HG02852 (cell line): ENCODE results near the gene IMMP2L.

Experiments
- ATAC-seq: cut with Tn5 transposase; IDR thresholded peaks from one replicate; pipeline ENCODE4 v1.9.1; 2021; ENCODE audit warnings: mild to moderate bottlenecking, moderate library complexity; ENCODE audit not compliant: unreplicated experiment

IMMP2L gene

GRCh38 chr7:110842796-110843195, 719.5 kb downstream of the IMMP2L start:
- no peak for ATAC-seq

- no peak for ATAC-seq
Measured at GRCh38 chr7:110841840-110842545, 720.3 kb downstream of the IMMP2L start.

GRCh38 chr7:110839866-110840265, 722.4 kb downstream of the IMMP2L start:
- ATAC-seq, result no peak

- ATAC-seq, result no peak
Measured at GRCh38 chr7:110835849-110836248, 726.4 kb downstream of the IMMP2L start.

- ATAC-seq, result no peak
Measured at GRCh38 chr7:110835218-110835617, 727.1 kb downstream of the IMMP2L start.

- no peak for ATAC-seq
Measured at GRCh38 chr7:110831419-110831818, 730.9 kb downstream of the IMMP2L start.

- no peak for ATAC-seq
Measured at GRCh38 chr7:110830778-110831177, 731.5 kb downstream of the IMMP2L start.

GRCh38 chr7:110827936-110828335, 734.4 kb downstream of the IMMP2L start:
- no peak for ATAC-seq

GRCh38 chr7:110827287-110827855, 734.9 kb downstream of the IMMP2L start:
- no peak for ATAC-seq

- no peak for ATAC-seq
Measured at GRCh38 chr7:110813986-110814385, 748.3 kb downstream of the IMMP2L start.

- no peak for ATAC-seq
Measured at GRCh38 chr7:110809832-110810231, 752.5 kb downstream of the IMMP2L start.

GRCh38 chr7:110808361-110808760, 753.9 kb downstream of the IMMP2L start:
- ATAC-seq, result no peak

- ATAC-seq, result no peak
Measured at GRCh38 chr7:110804501-110804900, 757.8 kb downstream of the IMMP2L start.

- ATAC-seq, result no peak
Measured at GRCh38 chr7:110803602-110804143, 758.6 kb downstream of the IMMP2L start.

GRCh38 chr7:110801502-110801901, 760.8 kb downstream of the IMMP2L start:
- peak; percentile 51 for ATAC-seq

- ATAC-seq, result no peak
Measured at GRCh38 chr7:110800984-110801383, 761.3 kb downstream of the IMMP2L start.

- no peak for ATAC-seq
Measured at GRCh38 chr7:110797656-110798055, 764.6 kb downstream of the IMMP2L start.

- ATAC-seq, result no peak
Measured at GRCh38 chr7:110790992-110791391, 771.3 kb downstream of the IMMP2L start.

GRCh38 chr7:110786328-110786965, 775.8 kb downstream of the IMMP2L start:
- no peak for ATAC-seq

GRCh38 chr7:110784749-110785148, 777.5 kb downstream of the IMMP2L start:
- ATAC-seq, result no peak

GRCh38 chr7:110780712-110781111, 781.6 kb downstream of the IMMP2L start:
- ATAC-seq, result no peak

- no peak for ATAC-seq
Measured at GRCh38 chr7:110779339-110779738, 783.0 kb downstream of the IMMP2L start.
